Cerebellar cortex (tissue), 1 donor: ENCODE data around the gene MAP2K5.
A peak's percentile ranks its signal among the peaks of the same experiment; 100 is the strongest.

Experiments
- DNase-seq: peaks from one replicate; pipeline ENCODE4 v3.0.0-alpha.2; 2015; ENCODE audit warnings: low spot score

Gene MAP2K5

GRCh38 chr15:67806536-67806935 lies 264.0 kb downstream of the MAP2K5 start:
- no peak for DNase-seq

GRCh38 chr15:67807141-67807540 lies 264.6 kb downstream of the MAP2K5 start:
- no peak for DNase-seq

GRCh38 chr15:67807836-67808235 lies 265.3 kb downstream of the MAP2K5 start:
- DNase-seq = no peak

GRCh38 chr15:67808821-67809220 lies 266.3 kb downstream of the MAP2K5 start:
- no peak for DNase-seq

- DNase-seq = no peak
Observed at GRCh38 chr15:67809441-67809840, 266.9 kb downstream of the MAP2K5 start.

- no peak for DNase-seq
Observed at GRCh38 chr15:67809866-67810265, 267.4 kb downstream of the MAP2K5 start.

- no peak for DNase-seq
Observed at GRCh38 chr15:67812241-67812644, 269.7 kb downstream of the MAP2K5 start.

GRCh38 chr15:67813104-67813634 lies 270.7 kb downstream of the MAP2K5 start:
- no peak for DNase-seq

- no peak for DNase-seq
Observed at GRCh38 chr15:67815036-67815592, 272.6 kb downstream of the MAP2K5 start.

GRCh38 chr15:67816668-67817067 lies 274.2 kb downstream of the MAP2K5 start:
- no peak for DNase-seq

- DNase-seq = no peak
Observed at GRCh38 chr15:67818464-67818863, 276.0 kb downstream of the MAP2K5 start.

GRCh38 chr15:67819636-67820035 lies 277.1 kb downstream of the MAP2K5 start:
- DNase-seq = no peak

GRCh38 chr15:67820122-67820991 lies 277.9 kb downstream of the MAP2K5 start:
- no peak for DNase-seq

GRCh38 chr15:67820992-67821783 lies 278.7 kb downstream of the MAP2K5 start:
- DNase-seq = no peak

- no peak for DNase-seq
Observed at GRCh38 chr15:67821784-67822440, 279.4 kb downstream of the MAP2K5 start.

- DNase-seq = peak; percentile 25
Observed at GRCh38 chr15:67822537-67823313, 280.2 kb downstream of the MAP2K5 start.

GRCh38 chr15:67823314-67824196 lies 281.1 kb downstream of the MAP2K5 start:
- DNase-seq = no peak

- DNase-seq = no peak
Observed at GRCh38 chr15:67824197-67824968, 281.9 kb downstream of the MAP2K5 start.
